HG03060 (cell line): ENCODE data around the gene TMEM89.

ENCODE experiments used
- ATAC-seq: cut with Tn5 transposase; IDR thresholded peaks from one replicate; pipeline ENCODE4 v1.9.1; 2021; ENCODE audit warnings: low read depth, moderate number of reproducible peaks; ENCODE audit not compliant: unreplicated experiment

The TMEM89 gene

DNA sequence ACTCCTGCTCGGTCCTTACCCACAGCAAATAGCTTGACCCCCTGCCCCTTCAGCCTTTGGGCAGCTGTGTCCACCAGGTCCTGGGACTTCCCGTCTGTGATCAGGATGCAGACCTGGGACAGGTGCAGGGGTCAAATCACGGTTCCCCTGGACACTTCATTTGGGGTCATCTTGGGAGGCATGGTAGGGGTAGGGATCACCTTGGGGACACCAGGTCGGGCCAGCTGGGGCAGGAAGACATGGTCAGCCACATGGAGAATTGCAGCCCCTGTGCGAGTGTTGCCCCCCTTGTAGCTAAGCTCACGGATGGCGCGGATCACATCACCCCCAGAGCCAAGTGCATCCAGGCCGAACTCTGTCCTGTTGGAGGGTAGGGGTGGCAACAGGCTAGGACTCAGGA is 28.2 kb downstream of the TMEM89 start:
- no peak for ATAC-seq

DNA sequence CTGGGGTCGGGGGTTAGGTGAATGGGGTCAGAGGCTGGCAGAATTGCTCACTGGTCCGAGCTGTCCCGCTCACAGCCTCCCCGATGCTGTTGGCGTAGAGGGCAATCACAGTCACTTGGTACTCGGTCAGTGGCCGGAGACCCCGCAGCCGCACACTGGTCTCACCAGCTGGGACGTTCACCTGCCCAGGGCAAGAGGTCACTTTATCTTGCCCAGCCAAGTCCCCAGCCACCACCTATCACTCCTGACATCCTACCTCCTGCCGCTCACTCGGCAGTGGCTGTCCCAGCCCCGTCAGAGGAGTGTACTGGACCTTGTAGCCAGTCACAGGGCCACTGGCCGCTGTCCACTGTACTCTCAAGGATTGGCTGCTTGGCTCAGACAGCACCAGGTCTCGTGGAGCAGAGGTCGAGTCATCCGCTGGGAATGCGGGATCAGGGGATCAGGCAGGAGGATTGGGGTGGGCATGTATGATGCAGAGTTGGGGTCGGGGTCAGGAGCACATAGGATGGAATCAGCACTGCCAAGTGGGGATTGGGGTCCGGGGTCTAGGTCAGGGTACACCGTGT is 29.0 kb downstream of the TMEM89 start:
- ATAC-seq = no peak

DNA sequence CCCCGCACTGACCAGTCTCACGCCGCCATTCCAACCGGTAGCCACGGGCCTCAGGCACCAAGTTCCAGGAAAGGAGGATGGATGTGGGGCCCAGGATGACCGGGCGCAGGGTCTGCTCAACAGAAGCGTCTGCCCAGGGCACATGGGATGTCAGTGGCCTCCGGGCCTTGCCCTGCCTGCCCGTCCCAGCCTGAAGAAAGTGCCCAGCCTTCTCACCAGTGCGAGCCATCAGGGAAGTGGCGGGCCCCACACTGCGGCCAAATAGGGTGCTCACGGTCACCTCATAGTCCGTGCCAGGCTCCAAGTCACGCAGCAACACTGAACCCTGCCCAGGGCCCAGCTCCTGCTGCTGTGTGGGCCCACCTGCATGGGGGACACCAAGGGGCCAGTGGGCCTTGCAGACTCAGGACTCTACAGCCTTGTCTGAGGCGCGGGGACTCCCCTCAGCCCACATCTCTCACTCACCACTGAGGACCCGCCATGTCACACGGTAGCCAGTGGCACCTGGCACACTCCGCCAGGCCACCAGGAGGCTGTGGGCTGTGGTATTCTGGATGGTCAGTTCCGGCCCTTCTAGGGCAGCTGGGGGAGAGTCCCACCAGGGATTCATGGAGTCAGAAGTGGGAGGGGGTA is 29.6 kb downstream of the TMEM89 start:
- no peak for ATAC-seq

DNA sequence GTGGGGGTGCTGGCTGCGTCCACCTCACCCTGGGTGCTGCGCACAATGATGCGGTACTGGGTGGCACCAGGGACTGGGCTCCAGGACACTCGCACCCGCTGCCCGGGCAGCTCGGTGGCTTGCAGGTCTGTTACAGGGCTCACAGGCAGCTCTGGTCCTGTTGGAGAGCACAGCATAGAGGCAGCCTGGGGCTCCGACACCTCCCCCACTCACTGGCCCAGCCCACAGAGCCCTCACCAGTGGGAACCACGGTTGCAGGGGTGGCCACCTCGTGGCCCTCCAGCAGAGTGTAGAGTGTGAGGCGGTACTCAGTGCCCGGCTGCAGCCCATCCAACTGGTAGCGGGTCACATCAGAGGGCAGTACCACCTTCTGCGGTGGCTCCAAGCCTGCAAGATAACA is 30.1 kb downstream of the TMEM89 start:
- no peak for ATAC-seq

DNA sequence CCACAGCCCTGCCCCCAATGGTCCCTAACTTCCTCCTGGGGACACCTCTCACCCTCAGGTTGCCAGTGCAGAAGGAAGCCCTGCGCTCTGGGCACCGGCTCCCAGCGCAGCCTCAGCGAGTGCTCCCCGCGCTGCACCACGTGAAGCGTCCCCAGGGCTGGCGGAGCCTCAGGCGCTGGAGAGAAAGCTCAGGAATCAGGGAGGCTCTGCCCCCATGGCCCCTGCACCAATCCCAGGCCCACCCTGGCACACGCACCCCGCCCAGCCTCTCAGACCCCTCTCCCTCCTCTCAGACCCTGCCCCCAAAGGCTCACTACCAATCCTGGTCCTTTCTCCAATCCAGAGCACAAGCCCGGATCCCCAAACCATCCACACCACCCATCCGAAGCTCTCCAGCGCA is 33.3 kb downstream of the TMEM89 start:
- no peak for ATAC-seq

DNA sequence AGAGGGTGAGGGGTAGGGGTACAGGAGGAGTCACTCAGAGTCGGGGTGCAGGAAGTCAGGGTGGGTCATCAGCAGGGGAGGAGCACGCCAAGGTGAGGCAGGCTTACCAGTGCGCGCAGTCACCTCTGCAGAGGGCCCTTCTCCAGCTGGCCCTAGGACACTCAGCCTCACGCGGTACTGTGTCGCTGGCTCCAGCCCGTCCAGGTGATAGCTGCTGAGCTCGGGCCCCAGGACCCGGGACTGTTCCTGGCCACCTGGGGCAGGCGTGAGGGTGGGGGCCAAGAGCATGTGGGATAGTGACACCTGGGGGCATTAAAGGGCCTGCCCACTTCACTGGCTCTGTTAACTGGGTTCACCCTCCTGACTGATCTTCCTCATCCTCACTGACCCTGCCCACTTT is 33.9 kb downstream of the TMEM89 start:
- no peak for ATAC-seq

DNA sequence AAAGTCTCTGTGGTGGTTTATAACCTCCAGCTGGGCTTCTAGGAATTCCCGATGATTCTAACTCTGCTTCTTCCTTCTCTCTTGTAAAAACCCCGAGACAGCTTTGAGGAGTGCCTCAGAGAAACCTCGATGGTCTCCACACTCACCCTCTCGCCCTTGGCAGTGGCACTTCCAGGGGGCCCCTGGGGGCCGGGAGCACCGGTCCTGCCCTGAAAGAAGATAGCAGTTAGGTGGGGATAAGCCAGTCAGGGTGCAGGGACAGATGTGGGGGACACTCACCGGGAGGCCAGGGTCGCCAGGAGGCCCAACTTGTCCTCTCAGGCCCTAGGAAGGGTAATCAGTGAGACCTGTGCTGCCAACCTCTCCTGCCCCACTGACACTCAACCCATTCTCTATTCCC is 36.2 kb downstream of the TMEM89 start:
- no peak for ATAC-seq

DNA sequence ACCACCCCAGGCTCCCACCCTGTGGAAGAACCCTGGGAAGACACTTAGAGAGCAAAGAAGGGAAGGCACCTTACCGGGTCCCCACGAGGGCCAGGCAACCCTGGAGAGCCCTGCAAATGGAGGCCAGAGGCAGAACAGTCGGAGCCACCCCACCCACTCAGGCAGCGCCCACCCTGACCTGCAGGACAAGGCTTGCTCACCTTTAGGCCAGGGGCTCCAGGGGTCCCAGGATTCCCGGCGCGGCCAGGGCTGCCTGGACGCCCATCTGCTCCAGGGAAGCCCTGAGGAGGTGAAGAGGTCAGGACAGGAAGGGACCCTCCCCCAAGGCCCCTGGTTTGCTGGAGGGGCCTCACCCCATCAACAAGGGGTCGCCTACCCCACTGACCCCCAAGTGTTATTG is 36.7 kb downstream of the TMEM89 start:
- no peak for ATAC-seq

DNA sequence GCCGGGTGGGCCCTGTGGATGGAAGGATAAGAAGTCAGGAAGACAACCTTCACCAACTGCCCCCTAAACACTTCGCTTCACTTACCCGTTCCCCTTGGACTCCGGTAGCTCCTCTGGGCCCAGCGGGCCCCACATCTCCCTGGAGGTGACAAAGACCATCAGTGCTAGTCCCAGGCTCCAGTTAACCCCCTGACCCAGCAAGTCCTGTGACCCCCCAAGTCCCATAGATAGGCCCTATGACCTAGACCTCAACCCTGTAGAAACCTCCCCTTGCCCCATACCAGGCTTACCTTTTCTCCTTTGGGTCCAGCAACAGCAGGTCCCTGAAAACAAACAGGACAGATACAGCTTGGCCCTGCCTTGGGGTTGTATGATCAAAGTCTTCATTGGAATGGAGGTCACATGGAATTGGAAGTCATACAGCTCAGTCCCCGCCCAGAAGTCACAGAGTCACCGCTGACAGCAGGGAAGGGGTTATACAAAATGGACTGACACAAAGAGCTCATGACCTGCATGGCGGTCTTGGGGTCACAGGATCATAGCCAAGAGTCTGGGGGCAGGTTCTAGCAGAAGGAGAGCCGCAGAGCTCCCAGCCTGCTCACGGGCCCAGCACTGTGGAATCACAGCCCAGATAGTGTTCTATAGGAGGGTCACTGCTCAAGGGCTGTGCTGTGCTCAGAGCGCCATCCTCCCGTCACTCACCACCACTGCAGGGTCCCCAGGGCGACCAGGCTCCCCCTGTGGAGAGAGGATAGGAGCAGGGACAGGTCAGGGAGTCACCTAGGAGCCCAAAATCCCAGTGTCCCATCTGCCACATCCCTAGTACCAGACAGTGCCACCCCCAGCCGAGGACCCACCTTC is 39.7 kb downstream of the TMEM89 start:
- no peak for ATAC-seq

DNA sequence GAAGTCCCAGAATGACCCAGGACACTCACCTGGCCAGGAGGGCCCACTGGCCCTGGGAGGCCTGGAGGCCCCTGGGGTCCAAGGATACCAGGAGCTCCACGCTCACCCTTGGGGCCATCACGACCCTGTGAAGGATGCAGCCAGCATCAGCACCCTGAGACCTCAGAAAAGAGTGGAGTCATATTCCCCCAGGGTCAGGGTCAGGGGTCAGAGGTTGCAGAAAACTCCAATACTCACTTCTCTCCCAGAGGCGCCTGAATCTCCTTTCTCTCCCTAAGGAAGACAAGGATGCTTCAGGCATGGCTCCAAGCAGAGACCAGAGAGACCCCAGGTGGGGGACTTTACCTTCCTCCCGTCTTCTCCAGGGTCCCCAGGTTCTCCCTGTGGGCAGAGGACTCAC is 44.9 kb downstream of the TMEM89 start:
- no peak for ATAC-seq

DNA sequence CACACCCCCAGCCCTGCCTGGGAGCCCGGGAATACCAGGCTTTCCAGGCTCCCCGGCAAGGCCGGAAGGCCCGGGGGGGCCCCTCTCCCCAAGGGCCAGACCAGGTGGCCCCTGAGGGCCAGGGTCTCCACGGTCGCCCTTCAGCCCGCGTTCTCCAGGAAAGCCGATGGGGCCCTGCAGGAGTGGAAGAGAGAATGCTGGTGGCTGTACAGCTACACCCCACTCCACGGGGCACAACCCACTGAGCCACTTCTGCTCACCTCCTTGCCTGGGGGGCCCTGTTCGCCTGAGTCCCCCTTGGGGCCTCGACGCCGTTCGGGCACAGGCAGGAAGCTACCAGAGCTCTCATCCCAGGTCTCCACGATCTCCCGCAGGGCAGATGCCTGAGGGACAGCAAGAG is 46.2 kb downstream of the TMEM89 start:
- no peak for ATAC-seq

DNA sequence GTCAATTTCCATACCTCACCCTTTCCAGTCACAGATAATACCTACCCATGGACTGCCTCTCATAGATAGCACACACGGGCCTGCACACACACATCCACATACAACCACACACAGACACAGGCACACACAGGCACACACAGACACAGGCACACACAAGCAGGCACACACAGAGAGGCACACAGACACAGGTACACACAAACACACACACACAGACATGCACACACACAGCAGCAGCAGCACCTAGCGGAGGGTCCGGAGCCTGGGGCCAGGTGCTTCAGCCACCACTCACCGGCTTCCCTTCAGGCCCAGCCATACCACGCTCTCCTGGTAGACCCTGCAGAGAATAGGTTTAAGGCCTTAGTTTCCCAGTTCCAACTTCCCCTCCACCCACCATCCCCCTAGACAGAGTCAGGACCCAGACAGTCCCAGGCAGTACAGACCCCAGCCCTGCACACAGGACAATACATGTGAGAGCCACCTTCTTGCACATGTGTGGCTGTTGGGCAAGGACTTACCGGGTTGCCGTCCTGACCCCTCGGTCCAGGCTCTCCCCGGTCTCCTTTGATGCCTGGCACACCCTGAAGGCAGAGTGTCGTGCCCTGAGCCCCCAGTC is 47.5 kb downstream of the TMEM89 start:
- no peak for ATAC-seq

DNA sequence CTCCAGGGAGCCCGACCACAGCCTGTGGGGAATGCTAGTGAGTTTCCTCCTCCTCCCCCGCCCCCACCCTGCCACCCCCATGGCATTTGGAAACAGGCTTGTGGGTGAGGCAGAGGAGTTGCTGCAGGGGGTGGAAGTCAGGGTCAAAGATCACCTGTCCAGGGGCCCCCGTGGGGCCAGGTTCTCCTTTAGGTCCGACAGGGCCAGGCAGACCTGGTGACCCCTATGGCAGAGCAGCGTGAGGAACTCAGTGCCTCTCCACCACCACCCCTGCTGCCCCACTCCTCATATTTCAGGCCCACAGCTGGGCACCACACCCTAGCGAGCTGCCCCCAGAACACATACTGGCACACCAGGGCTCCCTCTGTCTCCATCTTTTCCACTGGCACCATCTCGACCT is 49.1 kb downstream of the TMEM89 start:
- no peak for ATAC-seq

DNA sequence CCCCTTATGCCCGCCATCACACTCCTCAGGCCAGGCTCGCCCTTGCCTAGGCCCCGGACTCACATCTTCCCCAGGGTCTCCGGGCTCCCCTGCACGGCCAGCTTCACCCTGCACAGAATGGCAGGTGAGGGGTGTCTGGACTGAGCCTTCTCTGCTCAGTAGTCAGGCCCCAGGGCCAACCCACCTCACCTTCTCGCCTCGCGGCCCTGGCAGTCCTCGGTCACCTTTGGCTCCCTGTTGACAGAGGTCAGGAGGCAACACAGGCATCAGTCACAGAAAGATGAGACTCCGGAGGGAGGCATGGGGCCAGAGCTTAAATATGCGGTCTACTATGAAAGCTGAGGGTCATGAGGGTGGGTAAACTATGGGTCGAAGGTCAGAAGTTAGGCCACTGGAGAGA is 49.6 kb downstream of the TMEM89 start:
- ATAC-seq = no peak
